ENCODE results near the gene DDX42. TPM values are rescaled to one million over a fixed set of nuclear protein-coding genes. Genes with fewer than 3 reads are reported as not detected.
A peak's percentile ranks its signal among the peaks of the same experiment; 100 is the strongest.

DDX42 gene
- total RNA-seq, 1 experiment from 2014 or later: 174 TPM

- Histone ChIP-seq H3K9me3 (ENCODE audit: control insufficient read depth in 1 of 2, insufficient read depth in 1 of 2, low read depth in 1 of 2, low read length in 2 of 2) (no peaks in the 10 kb centered on the region), H3K27me3 (ENCODE audit: insufficient read depth, low read length) (no peaks in the 10 kb centered on the region), H3K27ac (ENCODE audit: low read depth, low read length) (no peak overlapping the region), H2AFZ (ENCODE audit: low read depth, low read length, poor library complexity, severe bottlenecking) (no peak overlapping the region), H3K4me3 (replicated peaks in 1 of 2; ENCODE audit: low read depth in 1 of 2, low read length in 2 of 2) (no peak overlapping the region), H3K9me2 (ENCODE audit: insufficient read depth) (no peaks in the 10 kb centered on the region), H3K4me1 (ENCODE audit: control insufficient read depth in 1 of 2, insufficient read depth in 2 of 2, low read length in 2 of 2) (peaks cover 8 to 16% of the 10 kb centered on the region in 2 experiments), H3K4me2 (ENCODE audit: low read length) (no peak overlapping the region), H4K20me1 (ENCODE audit: insufficient read depth) (peaks cover 4% of the 10 kb centered on the region; the same call in 1 of the 2 replicates), H3K9ac (ENCODE audit: low read length) (no peak overlapping the region), H3K79me2 (ENCODE audit: insufficient read depth, low read length) (peaks cover 88% of the 10 kb centered on the region), H3K36me3 (ENCODE audit: control insufficient read depth in 1 of 2, insufficient read depth in 2 of 2, low read length in 2 of 2) (peaks cover 62 to 70% of the 10 kb centered on the region in 2 experiments)
- ATAC-seq (no peak), DNase-seq (ENCODE audit: low read depth, low spot score) (no peak)
- intact Hi-C loops (cut with micrococcal nuclease): no loop called here
- TF ChIP-seq SP1 (IDR thresholded peaks at IDR 0.05; ENCODE audit: low read depth): no peak
- no peak for TF ChIP-seq FOSL1 (IDR thresholded peaks at IDR 0.05; ENCODE audit: low read depth)
- no peak for TF ChIP-seq ATF3 (IDR thresholded peaks at IDR 0.05)
- TF ChIP-seq EGR1 (IDR thresholded peaks at IDR 0.05; ENCODE audit: low read depth): no peak
- TF ChIP-seq EZH2phosphoT487 (IDR thresholded peaks at IDR 0.05; ENCODE audit: borderline replicate concordance): no peak
- TF ChIP-seq ZNF274 (IDR thresholded peaks at IDR 0.05; ENCODE audit: low read depth, low read length): no peak
- no peak for TF ChIP-seq POLR2AphosphoS5 (IDR thresholded peaks at IDR 0.05; ENCODE audit: low read depth, low read length)
- no peak for TF ChIP-seq YY1 (IDR thresholded peaks at IDR 0.05; ENCODE audit: extremely low read depth, insufficient replicate concordance, low read depth, low read length)
- ChIA-PET POLR2A (no interaction called here), RAD21 (ENCODE audit: low non-redundant PET in 1 of 2, low total read pairs in 2 of 2, uncharacterized antibody in 2 of 2, unreplicated experiment in 2 of 2) (no interaction called here), CTCF (interaction anchor here (1.2 kb wide), 1 partner anchor 10 kb away, joined by 4 read pairs; no protein-coding TSS in a partner anchor)
- no TSS peak for BruUV-seq (replicated peaks)
These were observed 50.4 kb downstream of the DDX42 start for GRCh38 chr17:63824362-63824761.

GRCh38 chr17:63826468-63827001, 52.6 kb downstream of the DDX42 start:
- intact Hi-C loops (cut with micrococcal nuclease): loop anchor here (1.0 to 5.0 kb wide), 3 partner anchors 13 to 129 kb away; partner anchors contain the start of gene CCDC47
- H3K79me2 ChIP-seq (ENCODE audit: insufficient read depth, low read length): peaks cover 93% of the 10 kb centered on the region
- H3K4me3 ChIP-seq (replicated peaks in 1 of 2; ENCODE audit: low read depth in 1 of 2, low read length in 2 of 2): peak overlapping the region; percentile 81 to 85
- TF ChIP-seq ELF1 (IDR thresholded peaks at IDR 0.05; ENCODE audit: borderline replicate concordance, low read depth) (no peak), CTCF (IDR thresholded peaks at IDR 0.05 in 2 of 3, conservative IDR thresholded peaks at IDR 0.05 in 1 of 3; ENCODE audit: borderline replicate concordance in 1 of 3, insufficient read depth in 1 of 3, low read depth in 2 of 3, low read length in 2 of 3) (peak in 1 of 3 experiments; percentile 8; a peak in 2 of 6 replicates)
- no peaks in the 10 kb centered on the region for H3K9me3 ChIP-seq (ENCODE audit: control insufficient read depth in 1 of 2, insufficient read depth in 1 of 2, low read depth in 1 of 2, low read length in 2 of 2)
- H3K9me2 ChIP-seq (ENCODE audit: insufficient read depth): no peaks in the 10 kb centered on the region
- TSS peak; percentile 81 for BruUV-seq (replicated peaks)
- CTCF ChIA-PET: interaction anchor here (1.0 to 1.7 kb wide), 2 partner anchors 8 to 40 kb away, joined by 3 to 6 read pairs; no protein-coding TSS in a partner anchor
- POLR2A ChIA-PET: interaction anchor here (1.2 to 4.3 kb wide), 2 partner anchors 17 to 53 kb away, joined by 5 to 16 read pairs; partner anchors contain the start of genes CCDC47 and DDX42
- peaks cover 62 to 71% of the 10 kb centered on the region in 2 experiments for H3K36me3 ChIP-seq (ENCODE audit: control insufficient read depth in 1 of 2, insufficient read depth in 2 of 2, low read length in 2 of 2)
- RAD21 ChIA-PET (ENCODE audit: low non-redundant PET in 1 of 2, low total read pairs in 2 of 2, uncharacterized antibody in 2 of 2, unreplicated experiment in 2 of 2): no interaction called here
- H2AFZ ChIP-seq (ENCODE audit: low read depth, low read length, poor library complexity, severe bottlenecking): no peak overlapping the region
- H3K4me2 ChIP-seq (ENCODE audit: low read length): peak overlapping the region; percentile 84
- no peaks in the 10 kb centered on the region for H3K27me3 ChIP-seq (ENCODE audit: insufficient read depth, low read length)
- peak; percentile 6 for ATAC-seq
- peaks cover 4% of the 10 kb centered on the region; the same call in 1 of the 2 replicates for H4K20me1 ChIP-seq (ENCODE audit: insufficient read depth)
- H3K9ac ChIP-seq (ENCODE audit: low read length): peak overlapping the region; percentile 88
- peaks cover 8 to 16% of the 10 kb centered on the region in 2 experiments for H3K4me1 ChIP-seq (ENCODE audit: control insufficient read depth in 1 of 2, insufficient read depth in 2 of 2, low read length in 2 of 2)
- H3K27ac ChIP-seq (ENCODE audit: low read depth, low read length): peak overlapping the region; percentile 81
- no peak for DNase-seq (ENCODE audit: low read depth, low spot score)
